AG08396 (cell line): Measurements from ENCODE around the gene ANXA11.
"Not testable (repeated sequence)": the region's sequence is repeated elsewhere in the genome, so short reads cannot be mapped to it uniquely, and the experiment has no call there.

Experiments used
- DNase-seq: peaks from one replicate; pipeline ENCODE4 v3.0.0; 2012; ENCODE audit warnings: low spot score, mixed read lengths

ANXA11 gene

DNA sequence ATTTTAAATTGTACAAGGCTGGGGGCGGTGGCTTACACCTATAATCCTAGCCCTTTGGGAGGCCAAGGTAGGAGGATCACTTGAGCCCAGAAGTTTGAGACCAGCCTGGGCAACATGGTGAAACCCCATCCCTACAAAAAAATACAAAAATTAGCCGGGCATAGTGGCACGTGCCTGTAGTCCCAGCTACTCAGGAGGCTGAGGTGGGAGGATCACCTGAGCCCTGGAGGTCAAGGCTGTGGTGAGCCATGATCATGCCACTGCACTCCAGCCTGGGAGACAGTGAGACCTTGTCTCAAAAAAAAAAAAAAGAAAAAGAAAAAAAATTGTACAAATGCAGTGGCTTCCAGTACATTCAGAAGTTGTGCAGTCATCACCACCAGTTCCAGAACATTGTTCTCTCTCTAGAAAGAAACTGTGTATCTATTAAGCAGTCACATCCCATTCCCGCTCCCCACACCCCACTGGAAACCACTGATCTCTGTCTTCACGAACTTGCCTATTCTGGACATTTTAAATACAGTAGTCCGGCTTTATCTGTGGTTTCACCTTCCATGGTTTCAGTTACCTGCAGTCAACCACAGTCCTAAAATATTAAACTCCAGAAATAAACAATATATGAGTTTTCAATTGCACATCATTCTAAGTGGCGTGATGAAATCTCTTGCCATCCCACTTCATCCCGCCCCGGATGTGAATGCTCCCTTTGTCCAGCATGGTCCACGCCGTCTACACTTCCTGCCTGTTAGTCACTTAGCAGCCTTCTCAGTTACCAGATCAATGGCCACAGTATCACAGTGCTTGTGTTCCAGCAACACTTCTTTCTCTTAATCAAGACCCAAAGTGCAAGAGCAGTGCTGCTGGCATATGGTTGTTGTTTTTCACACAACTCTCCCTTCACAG, 59.7 kb downstream of the ANXA11 start:
- DNase-seq, result peak; percentile 51

DNA sequence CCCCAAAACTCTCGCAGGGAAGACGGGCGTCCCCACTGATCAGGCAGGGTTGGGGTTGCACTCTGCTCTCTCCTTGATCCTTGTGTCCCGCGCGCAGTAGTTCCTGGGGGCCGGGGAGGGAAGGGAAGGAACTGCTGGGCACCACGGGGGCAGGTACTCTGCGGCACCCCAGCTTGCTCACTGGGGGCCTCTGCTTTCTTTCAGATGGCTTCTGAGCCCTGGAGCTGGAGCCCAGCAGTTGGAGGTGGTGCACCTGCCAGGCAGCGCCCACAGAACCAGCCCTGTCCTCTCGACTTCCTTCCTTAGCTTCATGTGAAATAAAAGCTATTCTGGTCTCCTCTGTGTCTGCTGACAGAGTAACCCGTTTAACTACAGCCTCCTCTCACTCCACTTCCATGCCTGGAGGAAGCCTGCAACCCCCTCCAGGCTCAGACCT, 60.6 kb downstream of the ANXA11 start:
- no peak for DNase-seq

DNA sequence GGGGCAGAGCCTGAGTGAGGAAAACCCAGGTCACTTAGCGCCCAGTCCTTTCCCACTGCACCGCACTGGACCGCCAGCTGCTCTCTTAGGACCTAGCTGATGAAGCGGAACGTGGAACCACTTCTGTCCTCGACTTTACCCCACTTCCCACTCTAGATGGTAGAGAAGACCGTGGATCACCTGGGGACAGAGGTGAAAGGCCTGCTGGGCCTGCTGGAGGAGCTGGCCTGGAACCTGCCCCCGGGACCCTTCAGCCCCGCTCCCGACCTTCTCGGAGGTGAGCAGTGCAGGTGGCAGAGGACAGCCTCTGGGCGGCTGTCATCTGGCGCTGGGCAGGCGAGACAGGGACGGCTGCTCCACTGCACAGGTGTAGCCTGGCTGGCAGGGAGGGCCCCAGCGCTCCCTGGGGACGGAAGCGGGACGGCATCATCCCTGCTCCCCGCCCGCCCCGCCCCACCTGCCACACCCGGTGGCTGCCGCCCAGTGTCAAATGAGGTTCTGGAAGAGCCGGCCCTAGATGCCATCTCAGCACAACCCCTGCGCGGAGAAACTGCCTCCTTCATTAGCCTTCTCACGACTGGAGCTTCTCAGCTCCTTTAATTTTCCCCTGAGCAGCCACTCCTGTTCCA, 61.2 kb downstream of the ANXA11 start:
- DNase-seq, result no peak

DNA sequence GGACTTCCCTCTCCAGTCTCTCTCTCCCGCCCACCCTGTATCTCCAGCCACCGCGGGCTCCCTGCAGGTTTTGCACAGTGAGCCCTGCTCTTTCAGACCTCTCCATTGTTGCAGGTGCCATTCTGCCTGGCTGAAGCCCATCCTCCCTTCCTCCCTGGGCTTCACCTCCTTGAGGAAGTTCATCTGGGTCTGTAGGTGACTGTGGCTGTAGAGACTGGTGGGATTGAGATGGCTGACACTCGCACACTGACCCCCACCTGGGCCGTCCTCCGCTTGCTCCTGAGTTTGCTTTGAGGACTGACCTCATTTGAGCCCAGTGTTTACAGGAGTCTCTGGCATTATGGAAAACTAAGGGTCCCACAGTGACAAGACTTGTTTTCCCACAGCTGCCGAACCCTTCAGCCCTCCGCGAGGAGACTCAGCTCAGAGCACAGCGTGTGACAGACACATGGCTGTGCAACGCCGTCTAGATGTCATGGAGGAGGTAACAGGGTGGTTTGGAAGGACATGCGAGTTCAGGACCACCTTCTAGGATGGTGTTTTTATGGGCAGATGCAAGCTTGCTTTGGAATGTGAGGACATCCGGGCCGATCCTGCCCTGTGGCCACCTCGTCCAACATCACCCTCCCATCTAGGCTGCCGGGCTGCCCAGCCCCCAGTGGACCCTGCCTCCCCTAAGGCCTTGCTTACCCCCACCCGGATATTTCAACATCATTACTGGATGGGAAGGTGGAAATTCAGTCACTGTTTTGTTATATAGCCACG, 63.5 kb downstream of the ANXA11 start:
- DNase-seq, result no peak

DNA sequence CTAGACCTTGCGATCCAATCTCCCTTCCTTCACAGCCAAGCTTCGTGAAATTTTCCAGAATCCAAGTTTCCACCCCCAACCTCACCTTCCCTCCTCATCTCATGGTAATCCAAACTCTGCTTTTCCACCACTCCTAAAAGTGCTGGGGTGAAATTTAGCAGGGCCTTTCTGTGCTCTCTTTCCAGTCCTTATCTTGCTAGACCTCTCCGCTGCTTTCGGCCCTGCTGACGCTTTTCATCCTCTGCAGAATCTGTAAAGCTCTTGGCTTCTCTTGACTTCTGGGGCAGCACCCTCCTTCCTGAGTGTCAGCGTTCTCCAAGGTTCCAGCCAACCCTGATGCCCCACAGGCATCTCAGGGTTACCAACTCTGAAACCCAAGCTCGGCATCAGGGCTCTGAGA, 65.1 kb downstream of the ANXA11 start:
- DNase-seq, result no peak

DNA sequence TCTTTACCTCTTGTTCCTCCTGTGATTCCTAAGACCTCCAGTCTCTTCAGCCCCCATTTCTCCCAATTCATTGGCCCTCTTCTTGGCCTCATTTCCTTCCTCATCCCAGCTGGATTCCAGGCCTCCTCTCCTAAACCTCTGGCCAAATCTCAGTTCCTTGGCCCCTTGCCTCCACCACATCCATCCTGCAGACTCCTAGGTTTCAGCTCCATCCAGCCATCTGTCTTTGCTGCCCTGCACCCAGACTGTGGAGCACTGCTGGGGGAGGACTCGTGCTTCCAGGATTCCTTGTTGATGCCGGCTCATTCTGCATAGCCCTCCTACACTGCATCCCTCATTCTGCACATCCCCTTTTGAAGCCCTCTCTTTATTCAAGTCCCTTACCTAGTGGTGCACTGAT, 66.1 kb downstream of the ANXA11 start:
- no peak for DNase-seq

DNA sequence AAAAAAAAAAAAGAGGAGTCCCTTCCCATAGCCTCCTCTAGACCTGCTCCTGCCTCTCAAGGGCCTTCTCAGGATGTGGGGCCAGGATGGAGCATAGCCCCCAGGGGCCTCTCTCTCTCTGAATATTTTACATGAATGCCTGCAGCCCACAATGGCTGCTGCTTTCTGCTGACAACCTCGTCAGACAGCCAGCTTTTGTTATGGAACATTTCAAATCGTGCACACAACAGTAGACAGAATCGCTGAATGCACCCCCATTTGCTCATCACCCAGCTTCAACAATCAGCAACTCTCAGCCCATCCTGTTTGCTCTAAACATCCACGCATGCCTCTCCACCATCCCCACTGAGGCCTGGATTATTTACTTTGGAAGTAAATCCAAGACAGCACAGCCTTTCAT, 67.4 kb downstream of the ANXA11 start:
- DNase-seq, result no peak

DNA sequence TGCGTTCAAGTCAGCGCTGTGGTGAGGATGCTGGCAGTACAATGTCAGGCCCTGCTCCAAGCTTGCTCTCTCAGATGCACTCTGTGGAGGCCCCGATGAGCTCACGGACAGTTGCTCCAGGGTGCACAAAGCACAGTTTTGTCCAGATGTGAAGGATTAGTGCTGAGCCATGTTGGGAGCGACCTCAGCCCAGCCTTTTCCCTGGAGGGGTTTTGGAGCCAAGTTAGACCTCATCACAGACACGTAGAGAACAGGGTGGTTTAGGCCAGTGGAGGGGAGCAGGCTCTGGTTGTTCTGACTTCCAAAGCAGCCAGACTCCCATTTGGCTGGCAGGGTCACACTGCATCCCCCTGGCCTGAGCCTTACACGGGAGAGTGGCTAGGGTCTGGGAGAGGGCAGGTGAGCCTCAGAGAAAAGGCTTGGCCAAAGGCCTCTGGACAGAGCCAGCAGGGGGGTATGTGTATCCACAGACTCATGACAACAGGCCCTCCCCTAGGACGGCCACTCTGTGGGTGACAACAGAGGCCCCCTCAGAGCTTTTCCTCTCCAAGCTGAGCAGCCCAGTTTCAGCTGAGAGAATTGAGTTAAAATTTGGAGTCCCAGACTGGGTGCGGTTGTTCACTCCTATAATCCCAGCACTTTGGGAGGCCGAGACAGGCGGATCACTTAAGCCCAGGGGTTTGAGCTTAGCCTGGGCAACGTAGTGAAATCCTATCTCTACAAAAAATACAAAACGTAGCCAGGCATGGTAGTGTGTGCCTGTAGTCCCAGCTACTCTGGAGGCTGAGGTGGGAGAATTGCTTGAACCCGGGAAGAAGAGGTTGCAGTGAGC, 68.1 kb downstream of the ANXA11 start:
- DNase-seq, result no peak

DNA sequence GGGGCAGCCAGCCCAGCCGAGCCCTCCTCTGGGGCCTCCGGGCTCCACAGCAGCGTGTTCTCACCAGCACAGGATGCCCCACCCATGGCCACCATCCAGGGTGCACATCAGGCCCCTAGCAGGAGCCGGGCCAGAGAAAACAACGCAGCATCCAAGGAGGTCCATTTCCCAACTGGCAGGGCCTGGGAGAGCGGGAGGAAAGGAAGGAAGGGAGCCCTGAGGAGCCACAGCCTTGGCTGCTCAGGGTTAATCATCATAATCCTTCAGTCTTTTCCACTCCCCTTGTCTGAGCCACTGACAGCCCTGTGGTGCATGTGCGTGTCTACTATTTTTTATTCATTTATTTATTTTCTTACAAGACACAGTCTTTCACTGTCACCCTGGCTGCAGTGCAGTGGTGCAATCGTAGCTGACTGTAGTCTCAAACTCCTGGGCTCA, 69.2 kb downstream of the ANXA11 start:
- DNase-seq, result peak; percentile 75

DNA sequence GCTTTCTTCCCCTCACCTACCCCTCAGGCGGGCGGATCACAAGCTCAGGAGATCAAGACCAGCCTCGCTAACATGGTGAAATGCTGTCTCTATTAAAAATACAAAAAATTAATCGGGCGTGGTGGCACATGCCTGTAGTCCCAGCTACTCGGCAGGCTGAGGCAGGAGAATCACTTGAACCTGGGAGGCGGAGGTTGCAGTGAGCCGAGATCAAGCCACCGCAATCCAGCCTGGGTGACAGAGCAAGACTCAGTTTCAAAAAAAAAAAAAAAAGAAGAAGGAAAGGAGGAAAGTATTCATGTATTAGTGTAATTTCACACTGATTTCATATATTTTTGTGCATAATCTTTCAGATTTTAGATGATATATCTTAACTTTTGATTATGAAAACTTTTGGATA, 71.7 kb downstream of the ANXA11 start:
- DNase-seq, result not testable (repeated sequence)

DNA sequence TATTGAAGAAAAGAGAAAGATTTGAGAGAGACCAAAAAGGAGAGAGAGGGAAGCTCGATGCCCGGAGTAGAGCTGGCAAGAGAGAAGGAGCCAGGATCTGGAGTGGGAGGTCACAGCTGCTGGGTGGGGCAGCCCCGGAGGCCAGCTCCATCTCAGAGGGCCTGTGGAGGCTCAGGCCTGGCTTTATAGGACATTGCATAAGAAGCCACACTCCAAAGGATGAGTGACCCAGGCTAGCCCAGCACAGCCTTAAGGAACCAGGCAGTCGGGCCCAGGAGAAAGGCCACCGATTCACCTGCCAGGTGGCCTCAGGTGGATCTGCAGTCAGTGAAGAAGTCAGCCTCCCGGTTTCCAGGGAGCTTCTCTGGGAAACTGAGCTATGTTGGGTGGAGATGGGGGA, 72.1 kb downstream of the ANXA11 start:
- peak; percentile 44 for DNase-seq

DNA sequence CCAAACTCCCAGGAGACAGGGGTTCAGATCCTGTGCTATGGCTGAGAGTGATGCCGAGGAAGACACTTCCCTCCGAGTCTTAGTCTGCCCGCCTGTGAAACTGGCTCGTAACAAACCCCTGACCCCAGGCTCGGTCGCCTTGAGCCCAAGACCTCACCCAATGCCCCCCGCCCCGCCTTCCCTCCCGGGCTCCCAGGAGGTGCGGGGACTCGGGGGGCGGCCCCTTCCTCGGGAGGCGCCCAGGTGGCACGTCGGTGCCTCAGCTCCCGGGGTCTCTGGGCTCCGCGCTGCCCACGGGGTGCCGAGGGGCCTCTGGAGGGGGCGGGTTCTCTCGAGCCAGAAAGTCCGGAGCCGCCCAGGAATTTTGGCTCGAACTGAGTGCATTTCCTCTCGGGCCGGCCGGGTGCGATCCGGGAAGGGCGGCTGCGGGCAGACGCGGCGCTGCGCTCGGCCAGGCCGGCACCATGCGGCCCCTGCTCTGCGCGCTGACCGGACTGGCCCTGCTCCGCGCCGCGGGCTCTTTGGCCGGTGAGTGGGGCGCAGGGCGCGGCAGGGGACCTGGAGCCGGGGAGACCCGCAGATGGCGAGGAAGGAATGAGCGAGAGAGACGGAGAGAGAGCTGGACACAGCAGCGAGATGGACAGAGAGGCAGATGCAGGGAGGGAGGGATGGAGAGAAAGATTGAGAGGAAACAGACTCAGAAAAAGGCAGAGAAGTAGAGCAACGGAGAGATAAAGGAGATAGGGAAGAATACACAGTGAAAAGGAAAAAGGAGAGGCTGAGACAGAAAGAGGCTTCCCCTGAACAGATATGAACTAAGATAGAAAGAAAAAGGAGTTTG, 72.8 kb downstream of the ANXA11 start, which contains the start of gene PLAC9:
Gene PLAC9 (plus strand): TSS at position 432 of the 841 bp plus-strand sequence. CDS start 33 bp downstream, at position 465.
- peak; percentile 73 for DNase-seq

DNA sequence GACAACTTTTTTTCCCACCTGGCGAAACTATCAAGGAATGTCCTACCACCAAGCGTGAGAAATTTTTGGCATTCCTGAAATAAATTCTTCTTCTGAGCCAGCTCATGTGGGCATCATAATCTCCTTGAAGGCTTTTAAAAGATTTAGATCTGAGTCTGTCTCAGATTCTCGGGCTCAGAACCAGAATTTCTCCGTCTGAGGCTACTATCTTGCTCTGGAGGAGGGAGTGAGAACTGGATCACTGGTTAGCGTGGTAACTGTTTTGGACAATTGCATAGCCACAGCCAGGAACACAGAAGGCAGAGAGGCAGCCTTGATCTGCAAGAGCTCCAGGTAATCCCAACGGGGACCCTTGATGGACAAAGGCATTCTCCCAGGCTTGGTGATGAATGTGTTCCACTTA, 73.8 kb downstream of the ANXA11 start:
- DNase-seq, result no peak

DNA sequence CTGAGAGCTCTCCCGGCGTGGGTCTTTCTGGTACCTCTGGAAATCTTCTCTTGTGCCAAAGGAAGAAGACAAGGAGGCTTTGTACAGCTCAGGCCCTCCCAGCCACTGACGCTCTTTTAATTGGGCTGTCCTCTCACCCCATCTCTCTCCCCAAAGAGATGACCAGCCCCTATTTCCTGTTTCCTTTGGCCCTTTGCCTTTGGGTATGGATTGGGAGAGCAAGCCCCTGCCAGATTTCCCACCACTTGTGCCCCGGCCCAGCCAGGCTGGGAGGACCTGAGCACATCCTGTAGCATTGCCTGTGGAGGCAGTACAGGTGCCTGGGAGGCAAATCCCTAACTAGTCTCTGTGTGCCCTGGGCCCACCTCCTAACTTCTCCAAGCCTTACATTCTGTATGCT, 78.5 kb downstream of the ANXA11 start:
- no peak for DNase-seq

DNA sequence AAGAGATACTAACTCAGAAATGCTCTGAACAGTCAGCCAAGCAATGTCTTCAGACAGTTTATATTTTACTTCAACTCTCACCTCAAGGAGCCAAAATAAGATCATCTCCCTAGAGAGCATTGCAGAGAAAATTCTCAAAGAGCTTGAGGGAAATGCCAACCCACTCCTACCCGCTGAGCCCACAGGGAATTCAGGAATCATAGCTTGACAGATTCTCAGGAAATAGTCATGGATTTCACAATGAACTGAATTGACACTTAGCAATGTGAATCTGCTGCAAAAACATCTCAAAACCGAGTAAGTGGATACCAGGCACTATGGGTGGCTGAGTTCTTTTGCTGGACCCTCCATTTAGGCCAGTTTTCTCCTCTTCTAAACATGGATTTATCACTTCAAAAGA, 82.6 kb downstream of the ANXA11 start:
- DNase-seq, result no peak

DNA sequence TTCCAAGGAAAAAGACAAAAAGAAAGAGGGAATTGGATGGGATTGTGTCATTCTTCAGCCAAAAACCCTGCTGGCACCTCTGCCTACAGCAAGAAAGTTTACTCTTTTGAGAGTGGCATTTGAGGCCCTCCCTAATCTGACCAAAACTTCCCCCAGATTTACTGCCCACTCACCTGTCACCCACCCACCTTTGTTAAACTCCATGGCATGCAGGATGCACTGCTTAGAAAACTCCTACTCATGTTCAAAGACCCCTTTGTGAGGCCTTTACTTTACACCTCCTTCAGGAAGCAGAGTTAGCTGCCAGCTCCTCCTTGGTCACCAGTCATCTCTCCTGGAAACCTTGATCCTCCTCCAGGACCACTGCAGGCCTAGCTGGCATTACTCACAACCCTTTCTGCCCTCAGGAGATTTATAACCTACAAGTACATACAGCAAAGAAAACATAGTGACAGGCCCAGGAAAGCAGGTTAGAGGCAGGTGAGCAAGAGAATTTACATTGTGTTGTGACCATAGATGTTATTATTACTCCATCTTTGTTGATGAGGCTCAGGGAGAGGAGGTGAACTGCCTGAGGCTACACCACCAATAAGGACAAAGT, 83.1 kb downstream of the ANXA11 start:
- DNase-seq, result no peak

DNA sequence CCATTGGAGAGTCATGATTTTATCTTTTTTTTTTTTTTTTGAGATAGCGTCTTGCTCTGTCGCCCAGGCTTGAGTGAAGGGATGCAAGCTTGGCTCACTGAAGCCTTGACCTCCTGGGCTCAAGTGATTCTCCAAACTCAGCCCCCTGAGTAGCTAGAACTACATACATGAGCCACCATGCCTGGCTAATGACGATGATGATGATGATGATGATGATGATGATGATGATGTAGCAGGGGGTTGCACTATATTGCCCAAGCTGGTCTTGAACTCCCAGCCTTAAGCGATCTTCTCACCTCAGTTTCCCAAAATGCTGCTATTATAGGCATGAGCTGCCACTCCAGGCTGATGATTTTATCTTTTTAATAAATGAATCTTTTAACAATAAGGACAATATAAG, 86.7 kb downstream of the ANXA11 start:
- DNase-seq, result no peak

DNA sequence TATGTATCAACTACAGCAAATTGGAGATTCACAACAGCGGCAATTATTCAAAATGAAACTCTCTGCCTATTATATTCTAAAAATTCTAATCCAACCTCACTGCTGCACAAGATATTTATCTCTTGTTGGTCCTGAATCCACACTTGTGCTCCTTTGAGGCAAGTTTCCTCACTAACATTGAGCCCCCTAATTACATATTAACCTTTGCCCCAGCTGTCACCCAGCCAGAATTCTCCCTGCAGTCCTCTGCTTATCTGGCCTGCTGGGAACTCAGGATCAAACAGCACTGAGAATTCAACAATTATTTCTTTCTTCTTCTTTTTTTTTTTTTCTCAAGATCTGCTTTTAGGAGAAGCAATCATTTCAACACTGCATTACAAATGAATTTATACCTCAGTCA, 94.4 kb downstream of the ANXA11 start:
- DNase-seq, result no peak

DNA sequence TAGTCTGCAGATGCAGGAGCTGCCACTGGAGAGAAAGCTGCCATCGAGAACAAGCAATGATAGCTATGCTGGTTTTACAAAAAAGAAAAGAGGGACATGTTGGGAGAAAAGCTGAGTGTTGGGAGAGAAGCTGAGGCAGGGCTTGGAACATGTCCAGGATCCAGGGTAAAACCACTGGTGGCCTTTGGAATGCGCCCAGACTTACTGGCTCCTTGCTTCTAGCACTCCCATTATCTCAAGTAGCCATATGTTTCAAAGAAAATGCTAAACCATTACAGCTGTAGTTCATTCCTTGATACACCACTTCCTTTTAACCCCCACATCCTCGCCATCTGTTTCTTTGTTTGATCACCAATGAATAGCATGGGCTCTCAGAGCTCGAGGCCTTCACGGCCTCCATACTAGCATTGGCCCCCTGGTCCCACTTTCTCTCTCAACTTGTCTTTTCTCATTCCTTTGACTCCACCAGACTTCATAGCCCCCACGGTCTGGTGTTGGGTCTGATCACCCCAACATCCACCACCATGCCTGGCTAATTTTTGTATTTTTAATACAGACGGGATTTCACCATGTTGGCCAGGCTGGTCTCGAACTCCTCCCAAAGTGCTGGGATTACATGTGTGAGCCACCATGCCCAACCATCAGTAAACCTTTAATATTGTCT, 96.6 kb downstream of the ANXA11 start:
- DNase-seq, result no peak
